GM19035 (cell line): ENCODE data around the gene CADPS2.
"Not testable (repeated sequence)": the region's sequence is repeated elsewhere in the genome, so short reads cannot be mapped to it uniquely, and the experiment has no call there.

ENCODE experiments used
- ATAC-seq: cut with Tn5 transposase; IDR thresholded peaks from one replicate; pipeline ENCODE4 v1.9.1; 2021; ENCODE audit not compliant: unreplicated experiment

Gene CADPS2

GRCh38 chr7:122677149-122677548, 209.1 kb downstream of the CADPS2 start:
- no peak for ATAC-seq

- no peak for ATAC-seq
Measured at GRCh38 chr7:122676466-122676865, 209.8 kb downstream of the CADPS2 start.

- no peak for ATAC-seq
Measured at GRCh38 chr7:122675621-122676020, 210.6 kb downstream of the CADPS2 start.

- no peak for ATAC-seq
Measured at GRCh38 chr7:122675011-122675410, 211.2 kb downstream of the CADPS2 start.

GRCh38 chr7:122674502-122674901, 211.8 kb downstream of the CADPS2 start:
- no peak for ATAC-seq

GRCh38 chr7:122673951-122674350, 212.3 kb downstream of the CADPS2 start:
- no peak for ATAC-seq

GRCh38 chr7:122672536-122672935, 213.7 kb downstream of the CADPS2 start:
- no peak for ATAC-seq

GRCh38 chr7:122663733-122664132, 222.5 kb downstream of the CADPS2 start:
- ATAC-seq: no peak

- ATAC-seq: no peak
Measured at GRCh38 chr7:122658856-122659255, 227.4 kb downstream of the CADPS2 start.

GRCh38 chr7:122653685-122654084, 232.6 kb downstream of the CADPS2 start:
- no peak for ATAC-seq

- no peak for ATAC-seq
Measured at GRCh38 chr7:122652876-122653275, 233.4 kb downstream of the CADPS2 start.

GRCh38 chr7:122651451-122651850, 234.8 kb downstream of the CADPS2 start:
- no peak for ATAC-seq

GRCh38 chr7:122643250-122643649, 243.0 kb downstream of the CADPS2 start:
- ATAC-seq: no peak

GRCh38 chr7:122638459-122638858, 247.8 kb downstream of the CADPS2 start:
- no peak for ATAC-seq

- no peak for ATAC-seq
Measured at GRCh38 chr7:122637784-122638183, 248.5 kb downstream of the CADPS2 start.

- not testable (repeated sequence) for ATAC-seq
Measured at GRCh38 chr7:122635481-122635880, 250.8 kb downstream of the CADPS2 start.

- ATAC-seq: no peak
Measured at GRCh38 chr7:122633472-122633871, 252.8 kb downstream of the CADPS2 start.

- no peak for ATAC-seq
Measured at GRCh38 chr7:122632238-122632637, 254.0 kb downstream of the CADPS2 start.

- no peak for ATAC-seq
Measured at GRCh38 chr7:122629412-122629953, 256.8 kb downstream of the CADPS2 start.

GRCh38 chr7:122628651-122629411, 257.4 kb downstream of the CADPS2 start:
- no peak for ATAC-seq

GRCh38 chr7:122626785-122627184, 259.5 kb downstream of the CADPS2 start:
- no peak for ATAC-seq

GRCh38 chr7:122622682-122623081, 263.6 kb downstream of the CADPS2 start:
- ATAC-seq: no peak

- no peak for ATAC-seq
Measured at GRCh38 chr7:122619664-122620063, 266.6 kb downstream of the CADPS2 start.
